ENCODE measurements around the gene ACOX1. TPM values are rescaled to one million over a fixed set of nuclear protein-coding genes. Genes with fewer than 3 reads are reported as not detected.

Gene ACOX1
- total and polyA plus RNA-seq, 2 of the 13 experiments (the other 11 are each of a cell fraction or from before 2014, with no cell fraction given), result 86.4 to 120 TPM

DNA sequence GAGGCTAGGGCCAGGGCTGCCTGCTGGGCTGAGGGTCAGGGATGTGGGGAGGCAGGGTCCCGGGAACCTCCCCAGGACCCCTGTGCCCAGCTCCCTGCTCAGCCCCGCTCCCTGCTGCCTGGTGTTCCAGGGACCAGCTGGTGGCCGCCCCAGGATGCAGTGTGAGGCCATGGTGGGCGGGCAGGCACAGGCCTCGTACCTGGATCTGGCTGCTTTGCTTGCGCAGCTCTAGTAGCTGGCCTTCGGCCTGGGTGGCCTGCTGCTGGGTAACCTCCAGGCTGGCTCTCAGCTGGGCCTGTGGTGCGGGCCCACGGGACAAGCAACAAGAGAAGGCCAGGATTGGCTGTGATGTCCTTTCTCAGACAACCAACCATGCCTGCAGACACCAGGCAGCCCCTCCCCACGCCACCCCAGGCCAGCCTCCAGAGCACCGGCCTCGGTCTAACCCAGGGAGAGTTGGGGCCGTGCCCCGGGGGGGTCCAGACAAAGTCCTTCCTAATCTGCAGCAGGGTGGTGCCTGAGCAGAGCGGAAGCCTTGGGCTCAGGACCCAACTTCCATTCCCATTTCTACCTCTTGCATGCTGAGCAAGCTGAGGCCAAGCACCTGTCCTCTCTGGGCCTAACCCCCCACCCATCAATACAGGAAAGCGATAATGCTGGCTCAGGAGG is 86.3 kb downstream of the ACOX1 start (continued):
- TF ChIP-seq, protein P1, sequence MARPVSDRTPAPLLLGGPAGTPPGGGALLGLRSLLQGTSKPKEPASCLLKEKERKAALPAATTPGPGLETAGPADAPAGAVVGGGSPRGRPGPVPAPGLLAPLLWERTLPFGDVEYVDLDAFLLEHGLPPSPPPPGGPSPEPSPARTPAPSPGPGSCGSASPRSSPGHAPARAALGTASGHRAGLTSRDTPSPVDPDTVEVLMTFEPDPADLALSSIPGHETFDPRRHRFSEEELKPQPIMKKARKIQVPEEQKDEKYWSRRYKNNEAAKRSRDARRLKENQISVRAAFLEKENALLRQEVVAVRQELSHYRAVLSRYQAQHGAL (CRISPR knock-in tag; IDR thresholded peaks at IDR 0.05; ENCODE audit: not compliant biosample characterization), result no peak
- TF ChIP-seq DPF2 (CRISPR knock-in tag; IDR thresholded peaks at IDR 0.05; ENCODE audit: borderline replicate concordance, low read depth) (peak; percentile 46), ZNF230 (CRISPR knock-in tag; IDR thresholded peaks at IDR 0.05) (0 out of 2 replicates have a peak, but pooled peaks have one; percentile 75), THAP11 (CRISPR knock-in tag; IDR thresholded peaks at IDR 0.05) (0 out of 2 replicates have a peak, but pooled peaks have one; percentile 38), SOX13 (IDR thresholded peaks at IDR 0.05) (no peak), SOX13 (CRISPR knock-in tag; conservative IDR thresholded peaks at IDR 0.05 in 1 of 2, IDR thresholded peaks at IDR 0.05 in 1 of 2) (peak in 1 of 2 experiments; percentile 44; a peak in 1 of 4 replicates), CC2D1A (CRISPR knock-in tag; IDR thresholded peaks at IDR 0.05) (no peak), KDM1A (CRISPR knock-in tag; IDR thresholded peaks at IDR 0.05) (no peak), AKAP8 (CRISPR knock-in tag; IDR thresholded peaks at IDR 0.05) (peak; percentile 98), MAFF (IDR thresholded peaks at IDR 0.05; ENCODE audit: low read depth, low read length) (no peak), NFATC3 (CRISPR knock-in tag; IDR thresholded peaks at IDR 0.05) (no peak), ZNF160 (CRISPR knock-in tag; IDR thresholded peaks at IDR 0.05) (peak; percentile 38; the same call in 1 of the 2 replicates), KLF16 (CRISPR knock-in tag; IDR thresholded peaks at IDR 0.05) (peak in 1 of 2 experiments; percentile 46; a peak in 1 of 4 replicates), MAF1 (CRISPR knock-in tag; IDR thresholded peaks at IDR 0.05; ENCODE audit: borderline replicate concordance) (no peak; the same call in 1 of the 2 replicates)
- TF ChIP-seq, protein P2, sequence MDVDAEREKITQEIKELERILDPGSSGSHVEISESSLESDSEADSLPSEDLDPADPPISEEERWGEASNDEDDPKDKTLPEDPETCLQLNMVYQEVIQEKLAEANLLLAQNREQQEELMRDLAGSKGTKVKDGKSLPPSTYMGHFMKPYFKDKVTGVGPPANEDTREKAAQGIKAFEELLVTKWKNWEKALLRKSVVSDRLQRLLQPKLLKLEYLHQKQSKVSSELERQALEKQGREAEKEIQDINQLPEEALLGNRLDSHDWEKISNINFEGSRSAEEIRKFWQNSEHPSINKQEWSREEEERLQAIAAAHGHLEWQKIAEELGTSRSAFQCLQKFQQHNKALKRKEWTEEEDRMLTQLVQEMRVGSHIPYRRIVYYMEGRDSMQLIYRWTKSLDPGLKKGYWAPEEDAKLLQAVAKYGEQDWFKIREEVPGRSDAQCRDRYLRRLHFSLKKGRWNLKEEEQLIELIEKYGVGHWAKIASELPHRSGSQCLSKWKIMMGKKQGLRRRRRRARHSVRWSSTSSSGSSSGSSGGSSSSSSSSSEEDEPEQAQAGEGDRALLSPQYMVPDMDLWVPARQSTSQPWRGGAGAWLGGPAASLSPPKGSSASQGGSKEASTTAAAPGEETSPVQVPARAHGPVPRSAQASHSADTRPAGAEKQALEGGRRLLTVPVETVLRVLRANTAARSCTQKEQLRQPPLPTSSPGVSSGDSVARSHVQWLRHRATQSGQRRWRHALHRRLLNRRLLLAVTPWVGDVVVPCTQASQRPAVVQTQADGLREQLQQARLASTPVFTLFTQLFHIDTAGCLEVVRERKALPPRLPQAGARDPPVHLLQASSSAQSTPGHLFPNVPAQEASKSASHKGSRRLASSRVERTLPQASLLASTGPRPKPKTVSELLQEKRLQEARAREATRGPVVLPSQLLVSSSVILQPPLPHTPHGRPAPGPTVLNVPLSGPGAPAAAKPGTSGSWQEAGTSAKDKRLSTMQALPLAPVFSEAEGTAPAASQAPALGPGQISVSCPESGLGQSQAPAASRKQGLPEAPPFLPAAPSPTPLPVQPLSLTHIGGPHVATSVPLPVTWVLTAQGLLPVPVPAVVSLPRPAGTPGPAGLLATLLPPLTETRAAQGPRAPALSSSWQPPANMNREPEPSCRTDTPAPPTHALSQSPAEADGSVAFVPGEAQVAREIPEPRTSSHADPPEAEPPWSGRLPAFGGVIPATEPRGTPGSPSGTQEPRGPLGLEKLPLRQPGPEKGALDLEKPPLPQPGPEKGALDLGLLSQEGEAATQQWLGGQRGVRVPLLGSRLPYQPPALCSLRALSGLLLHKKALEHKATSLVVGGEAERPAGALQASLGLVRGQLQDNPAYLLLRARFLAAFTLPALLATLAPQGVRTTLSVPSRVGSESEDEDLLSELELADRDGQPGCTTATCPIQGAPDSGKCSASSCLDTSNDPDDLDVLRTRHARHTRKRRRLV (CRISPR knock-in tag; IDR thresholded peaks at IDR 0.05), result no peak; the same call in 1 of the 2 replicates
- TF ChIP-seq, protein P3, sequence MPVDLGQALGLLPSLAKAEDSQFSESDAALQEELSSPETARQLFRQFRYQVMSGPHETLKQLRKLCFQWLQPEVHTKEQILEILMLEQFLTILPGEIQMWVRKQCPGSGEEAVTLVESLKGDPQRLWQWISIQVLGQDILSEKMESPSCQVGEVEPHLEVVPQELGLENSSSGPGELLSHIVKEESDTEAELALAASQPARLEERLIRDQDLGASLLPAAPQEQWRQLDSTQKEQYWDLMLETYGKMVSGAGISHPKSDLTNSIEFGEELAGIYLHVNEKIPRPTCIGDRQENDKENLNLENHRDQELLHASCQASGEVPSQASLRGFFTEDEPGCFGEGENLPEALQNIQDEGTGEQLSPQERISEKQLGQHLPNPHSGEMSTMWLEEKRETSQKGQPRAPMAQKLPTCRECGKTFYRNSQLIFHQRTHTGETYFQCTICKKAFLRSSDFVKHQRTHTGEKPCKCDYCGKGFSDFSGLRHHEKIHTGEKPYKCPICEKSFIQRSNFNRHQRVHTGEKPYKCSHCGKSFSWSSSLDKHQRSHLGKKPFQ (CRISPR knock-in tag; IDR thresholded peaks at IDR 0.05; ENCODE audit: insufficient replicate concordance), result no peak
- TF ChIP-seq, protein P4, sequence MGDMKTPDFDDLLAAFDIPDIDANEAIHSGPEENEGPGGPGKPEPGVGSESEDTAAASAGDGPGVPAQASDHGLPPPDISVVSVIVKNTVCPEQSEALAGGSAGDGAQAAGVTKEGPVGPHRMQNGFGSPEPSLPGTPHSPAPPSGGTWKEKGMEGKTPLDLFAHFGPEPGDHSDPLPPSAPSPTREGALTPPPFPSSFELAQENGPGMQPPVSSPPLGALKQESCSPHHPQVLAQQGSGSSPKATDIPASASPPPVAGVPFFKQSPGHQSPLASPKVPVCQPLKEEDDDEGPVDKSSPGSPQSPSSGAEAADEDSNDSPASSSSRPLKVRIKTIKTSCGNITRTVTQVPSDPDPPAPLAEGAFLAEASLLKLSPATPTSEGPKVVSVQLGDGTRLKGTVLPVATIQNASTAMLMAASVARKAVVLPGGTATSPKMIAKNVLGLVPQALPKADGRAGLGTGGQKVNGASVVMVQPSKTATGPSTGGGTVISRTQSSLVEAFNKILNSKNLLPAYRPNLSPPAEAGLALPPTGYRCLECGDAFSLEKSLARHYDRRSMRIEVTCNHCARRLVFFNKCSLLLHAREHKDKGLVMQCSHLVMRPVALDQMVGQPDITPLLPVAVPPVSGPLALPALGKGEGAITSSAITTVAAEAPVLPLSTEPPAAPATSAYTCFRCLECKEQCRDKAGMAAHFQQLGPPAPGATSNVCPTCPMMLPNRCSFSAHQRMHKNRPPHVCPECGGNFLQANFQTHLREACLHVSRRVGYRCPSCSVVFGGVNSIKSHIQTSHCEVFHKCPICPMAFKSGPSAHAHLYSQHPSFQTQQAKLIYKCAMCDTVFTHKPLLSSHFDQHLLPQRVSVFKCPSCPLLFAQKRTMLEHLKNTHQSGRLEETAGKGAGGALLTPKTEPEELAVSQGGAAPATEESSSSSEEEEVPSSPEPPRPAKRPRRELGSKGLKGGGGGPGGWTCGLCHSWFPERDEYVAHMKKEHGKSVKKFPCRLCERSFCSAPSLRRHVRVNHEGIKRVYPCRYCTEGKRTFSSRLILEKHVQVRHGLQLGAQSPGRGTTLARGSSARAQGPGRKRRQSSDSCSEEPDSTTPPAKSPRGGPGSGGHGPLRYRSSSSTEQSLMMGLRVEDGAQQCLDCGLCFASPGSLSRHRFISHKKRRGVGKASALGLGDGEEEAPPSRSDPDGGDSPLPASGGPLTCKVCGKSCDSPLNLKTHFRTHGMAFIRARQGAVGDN (CRISPR knock-in tag; IDR thresholded peaks at IDR 0.05), result peak; percentile 91
